B cell (primary cell): ENCODE data around the gene LAG3. TPM values are rescaled to one million over a fixed set of nuclear protein-coding genes. Genes with fewer than 3 reads are reported as not detected.

Experiments used
- ATAC-seq: fragments of 200-7000 bp; cut with Tn5 transposase; one replicate; pipeline ENCODE4 v1.10.0; 2021; ENCODE audit warnings: low read depth, mild to moderate bottlenecking, moderate number of reproducible peaks, moderate library complexity
- CTCF ChIA-PET: fragments of 350-600 bp; sonication (Branson Sonifier 250); formaldehyde crosslinking; loops from one replicate; lab custom pipeline; 2021; ENCODE audit warnings: antibody characterized with exemption, inconsistent platforms; lab: Charles Lee
- POLR2A ChIA-PET: fragments of 350-600 bp; sonication (Branson Sonifier 250); formaldehyde crosslinking; loops from one replicate; lab custom pipeline; 2021; ENCODE audit warnings: antibody characterized with exemption; lab: Charles Lee
- DNase-seq: peaks from one replicate; pipeline ENCODE4 v3.0.0; 2013
- H2AFZ ChIP-seq: 2 replicates; pipeline ENCODE4 v1.6.1; 2012; ENCODE audit warnings: mild to moderate bottlenecking, low read depth, low read length; ENCODE audit not compliant: insufficient read depth, poor library complexity, severe bottlenecking
- H3K27ac ChIP-seq, 2 donors: 1 replicate in 1 of 2; 2 replicates in 1 of 2; pipeline ENCODE4 v1.5.1; 2012 to 2013; ENCODE audit warnings: low read length in 2 of 2, mild to moderate bottlenecking in 2 of 2, moderate library complexity in 1 of 2
- H3K27me3 ChIP-seq, 4 experiments: fragments of 200-600 bp in 1 of 4; sonication (generic) in 1 of 4; replicated peaks in 1 of 4; 1 replicate in 2 of 4; 2 replicates in 2 of 4; pipeline versions ENCODE4 v1.6.1 to v1.7.0; 2013 to 2016; ENCODE audit warnings: low read length in 3 of 4, mild to moderate bottlenecking in 2 of 4, mixed read lengths in 1 of 4, moderate library complexity in 1 of 4; ENCODE audit not compliant: insufficient read depth in 4 of 4, control insufficient read depth in 3 of 4; ENCODE audit errors: control extremely low read depth in 1 of 4
- H3K36me3 ChIP-seq, 2 experiments: replicated peaks in 1 of 2; 1 replicate in 1 of 2; 2 replicates in 1 of 2; pipeline versions ENCODE4 v1.6.1 to v1.7.1; 2013; ENCODE audit warnings: low read length in 1 of 2; ENCODE audit not compliant: insufficient read depth in 2 of 2, control insufficient read depth in 1 of 2; ENCODE audit errors: control extremely low read depth in 1 of 2, extremely low read depth in 1 of 2
- H3K4me1 ChIP-seq, 2 donors: fragments of 200-600 bp in 1 of 2; sonication (generic) in 1 of 2; 1 replicate in 1 of 2; 2 replicates in 1 of 2; pipeline versions ENCODE4 v1.5.1 to v1.6.1; 2013 to 2017; ENCODE audit warnings: low read length in 2 of 2; ENCODE audit not compliant: control insufficient read depth in 2 of 2, insufficient read depth in 2 of 2
- H3K4me2 ChIP-seq: replicated peaks from 2 replicates; pipeline ENCODE3; 2012; ENCODE audit warnings: mild to moderate bottlenecking, low read depth, low read length; ENCODE audit not compliant: poor library complexity, severe bottlenecking
- H3K4me3 ChIP-seq, 5 experiments: fragments of 200-600 bp in 1 of 5; sonication (generic) in 1 of 5; 1 replicate in 3 of 5; 2 replicates in 2 of 5; pipeline versions ENCODE4 v1.5.1 to v1.7.0; 2011 to 2016; ENCODE audit warnings: low read length in 4 of 5, mild to moderate bottlenecking in 4 of 5, low read depth in 2 of 5, control low read depth in 1 of 5, moderate library complexity in 1 of 5; ENCODE audit not compliant: insufficient read depth in 1 of 5; ENCODE audit errors: control extremely low read depth in 1 of 5, extremely low read depth in 1 of 5
- H3K79me2 ChIP-seq: fragments of 200-600 bp; sonication (generic); one replicate; pipeline ENCODE4 v1.6.0; 2016; ENCODE audit warnings: low read length; ENCODE audit not compliant: control insufficient read depth, insufficient read depth
- H3K9ac ChIP-seq: fragments of 200-600 bp; sonication (generic); 2 replicates; pipeline ENCODE4 v1.6.1; 2017; ENCODE audit warnings: mild to moderate bottlenecking, low read length, moderate library complexity
- H3K9me3 ChIP-seq, 3 donors: one replicate each; pipeline versions ENCODE4 v1.6.1 to v1.7.1; 2013; ENCODE audit warnings: low read length in 2 of 3; ENCODE audit not compliant: control insufficient read depth in 2 of 3, insufficient read depth in 1 of 3; ENCODE audit errors: control extremely low read depth in 1 of 3
- H4K20me1 ChIP-seq: 2 replicates; pipeline ENCODE4 v1.6.0; 2012; ENCODE audit warnings: mild to moderate bottlenecking, low read length; ENCODE audit not compliant: insufficient read depth, control insufficient read depth, poor library complexity, severe bottlenecking
- H3K27ac Mint-ChIP-seq: one replicate; pipeline ENCODE4 v1.8.0; 2021; ENCODE audit warnings: mixed read lengths
- H3K27me3 Mint-ChIP-seq: one replicate; pipeline ENCODE4 v1.8.0; 2021; ENCODE audit warnings: mixed read lengths
- H3K4me1 Mint-ChIP-seq: one replicate; pipeline ENCODE4 v1.8.0; 2021; ENCODE audit warnings: mixed read lengths
- H3K4me3 Mint-ChIP-seq: one replicate; pipeline ENCODE4 v1.8.0; 2021; ENCODE audit warnings: mixed read lengths
- H3K9me3 Mint-ChIP-seq: one replicate; pipeline ENCODE4 v1.8.0; 2022; ENCODE audit warnings: mixed read lengths; ENCODE audit not compliant: insufficient read depth
- EZH2 ChIP-seq: IDR thresholded peaks from 2 replicates; pipeline ENCODE4 v1.6.1; 2012; ENCODE audit warnings: borderline replicate concordance, low read depth, mild to moderate bottlenecking, moderate library complexity, low read length; ENCODE audit not compliant: insufficient read depth, poor library complexity, severe bottlenecking
- WGBS: methylation state at CpG from one replicate; pipeline ENCODE4 v1.1.5; 2013; ENCODE audit warnings: missing lambda C conversion rate; ENCODE audit not compliant: insufficient coverage; 5-methylcytosine and 5-hydroxymethylcytosine counted together
- intact Hi-C: fragments of 100-400 bp; cut with micrococcal nuclease; formaldehyde crosslinking; loops from one replicate; pipeline ENCODE4 v1.10.0; 2022
- polyA plus RNA-seq: library from polyadenylated mRNA; depleted of rRNA; stranded (reverse); fragments of >200 nt; gene quantifications from 2 replicates; pipeline ENCODE4 v1.2.3, GENCODE V29; 2012
- total RNA-seq, 2 donors: library from RNA; stranded (reverse); fragments of 120-200 nt in 1 of 2; gene quantifications; 1 replicate in 1 of 2; 2 replicates in 1 of 2; pipeline versions ENCODE4 v1.2.3 to v1.2.4, GENCODE V29; 2013 to 2022
- TF ChIP-seq, protein P1 (sequence below): fragments of 200-600 bp; IDR thresholded peaks from one replicate; pipeline ENCODE4 v1.8.0; 2022; ENCODE audit warnings: antibody characterized with exemption, mild to moderate bottlenecking

Gene LAG3
- total and polyA plus RNA-seq, 2 donors (not counting 1 experiment from before 2014, with no cell fraction given): not detected

- DNase-seq: no peak
- Mint-ChIP-seq H3K4me3 (no peak overlapping the region), H3K4me1 (peaks cover 8% of the 10 kb centered on the region), H3K27me3 (peaks cover 10% of the 10 kb centered on the region), H3K27ac (no peak overlapping the region), H3K9me3 (no peaks in the 10 kb centered on the region)
- no peak overlapping the region for H3K4me2 ChIP-seq
- H3K79me2 ChIP-seq: no peaks in the 10 kb centered on the region
- H3K4me1 ChIP-seq: peaks cover 0 to 9% of the 10 kb centered on the region in 2 donors
- H3K27me3 ChIP-seq: peaks cover 0 to 13% (median 0%) of the 10 kb centered on the region in 4 experiments
- H3K9ac ChIP-seq: no peak overlapping the region
- H3K27ac ChIP-seq: no peak overlapping the region
- WGBS: 93% methylated on average over 1 of the region's 1 CpG
- H4K20me1 ChIP-seq: no peaks in the 10 kb centered on the region
- ATAC-seq: no peak
- intact Hi-C loops: no loop called here
- ChIA-PET CTCF (interaction anchor here (0.6 to 3.9 kb wide), 4 partner anchors 21 to 57 kb away, joined by 3 to 13 read pairs (median 3); partner anchors contain the start of gene MLF2), POLR2A (no interaction called here)
- H3K4me3 ChIP-seq: no peak overlapping the region
- no peaks in the 10 kb centered on the region for H3K9me3 ChIP-seq
- H3K36me3 ChIP-seq: no peaks in the 10 kb centered on the region
- H2AFZ ChIP-seq: no peak overlapping the region
- no peak for TF ChIP-seq EZH2
- TF ChIP-seq, protein P1, sequence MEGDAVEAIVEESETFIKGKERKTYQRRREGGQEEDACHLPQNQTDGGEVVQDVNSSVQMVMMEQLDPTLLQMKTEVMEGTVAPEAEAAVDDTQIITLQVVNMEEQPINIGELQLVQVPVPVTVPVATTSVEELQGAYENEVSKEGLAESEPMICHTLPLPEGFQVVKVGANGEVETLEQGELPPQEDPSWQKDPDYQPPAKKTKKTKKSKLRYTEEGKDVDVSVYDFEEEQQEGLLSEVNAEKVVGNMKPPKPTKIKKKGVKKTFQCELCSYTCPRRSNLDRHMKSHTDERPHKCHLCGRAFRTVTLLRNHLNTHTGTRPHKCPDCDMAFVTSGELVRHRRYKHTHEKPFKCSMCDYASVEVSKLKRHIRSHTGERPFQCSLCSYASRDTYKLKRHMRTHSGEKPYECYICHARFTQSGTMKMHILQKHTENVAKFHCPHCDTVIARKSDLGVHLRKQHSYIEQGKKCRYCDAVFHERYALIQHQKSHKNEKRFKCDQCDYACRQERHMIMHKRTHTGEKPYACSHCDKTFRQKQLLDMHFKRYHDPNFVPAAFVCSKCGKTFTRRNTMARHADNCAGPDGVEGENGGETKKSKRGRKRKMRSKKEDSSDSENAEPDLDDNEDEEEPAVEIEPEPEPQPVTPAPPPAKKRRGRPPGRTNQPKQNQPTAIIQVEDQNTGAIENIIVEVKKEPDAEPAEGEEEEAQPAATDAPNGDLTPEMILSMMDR: no peak
Measured at GRCh38 chr12:6810758-6811157, 38.4 kb downstream of the LAG3 start.

DNA sequence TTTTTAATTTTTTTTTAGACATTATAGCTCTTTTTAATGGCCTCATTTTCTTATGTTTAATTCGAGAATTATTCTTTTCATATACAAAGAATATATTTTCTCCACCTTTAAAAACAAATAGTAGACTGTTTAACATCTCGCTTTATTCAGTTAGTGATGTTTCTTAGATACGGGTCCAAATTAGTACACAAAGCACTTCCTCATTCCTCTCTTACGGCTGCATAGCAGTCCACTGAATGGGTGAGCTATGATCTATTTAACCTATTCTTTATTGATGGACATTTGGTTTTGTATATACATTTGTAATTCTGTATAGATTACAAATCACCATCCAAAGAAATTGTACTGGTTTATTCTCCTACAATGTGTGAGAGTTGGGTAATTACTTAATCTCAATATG, 41.0 kb downstream of the LAG3 start:
- H3K27me3 Mint-ChIP-seq: peaks cover 22% of the 10 kb centered on the region
- peaks cover 8% of the 10 kb centered on the region for H3K4me1 Mint-ChIP-seq
- no peaks in the 10 kb centered on the region for H3K79me2 ChIP-seq
- TF ChIP-seq, protein P1: no peak
- TF ChIP-seq EZH2: no peak
- ChIA-PET CTCF (interaction anchor here (0.9 to 3.9 kb wide), 6 partner anchors 12 to 129 kb away, joined by 3 to 13 read pairs (median 4); partner anchors contain the start of genes MLF2 and P3H3), POLR2A (interaction anchor here (0.7 kb wide), 2 partner anchors 29 to 78 kb away, joined by 3 to 4 read pairs; no protein-coding TSS in a partner anchor)
- H2AFZ ChIP-seq: no peak overlapping the region
- peaks cover 0 to 17% (median 0%) of the 10 kb centered on the region in 4 experiments for H3K27me3 ChIP-seq
- peaks cover 0 to 9% of the 10 kb centered on the region in 2 donors for H3K4me1 ChIP-seq
- H3K27ac ChIP-seq: no peak overlapping the region
- intact Hi-C loops: no loop called here
- no peak overlapping the region for H3K27ac Mint-ChIP-seq
- no peak overlapping the region for H3K4me3 ChIP-seq
- H3K4me2 ChIP-seq: no peak overlapping the region
- no peak for ATAC-seq
- H3K4me3 Mint-ChIP-seq: no peak overlapping the region
- H3K9me3 ChIP-seq: no peaks in the 10 kb centered on the region
- DNase-seq: no peak
- no peak overlapping the region for H3K9ac ChIP-seq
- H3K9me3 Mint-ChIP-seq: no peaks in the 10 kb centered on the region
- H4K20me1 ChIP-seq: no peaks in the 10 kb centered on the region
- no CpG with 5 or more reads among the region's 4 CpGs for WGBS
- no peaks in the 10 kb centered on the region for H3K36me3 ChIP-seq
